Suprapubic skin (tissue), 3 donors: ENCODE results near the gene CNP.

ENCODE experiments used
- CTCF ChIP-seq, 2 donors: fragments of 200-600 bp in 1 of 2; fragments of 450-650 bp in 1 of 2; sonication (generic) in 1 of 2; IDR thresholded peaks; one replicate each; pipeline ENCODE4 v1.5.1; 2016 to 2019; ENCODE audit warnings: antibody characterized with exemption in 2 of 2, mild to moderate bottlenecking in 1 of 2, moderate library complexity in 1 of 2
- EP300 ChIP-seq: sonication (generic); formaldehyde crosslinking; IDR thresholded peaks from one replicate; pipeline ENCODE4 v1.6.1; 2017; ENCODE audit warnings: antibody characterized with exemption
- POLR2A ChIP-seq, 2 donors: fragments of 450-650 bp; IDR thresholded peaks; one replicate each; pipeline ENCODE4 v1.6.1; 2017; ENCODE audit warnings: antibody characterized with exemption in 2 of 2, mild to moderate bottlenecking in 2 of 2, moderate library complexity in 2 of 2

- TF ChIP-seq CTCF (IDR thresholded peaks at IDR 0.05): no peak
- TF ChIP-seq POLR2A (IDR thresholded peaks at IDR 0.05): no peak
- TF ChIP-seq EP300: no peak
These were observed 30.2 kb downstream of the CNP start for GRCh38 chr17:41996855-41997164.
